ENCODE results near the gene DPM3. TPM values are rescaled to one million over a fixed set of nuclear protein-coding genes. Genes with fewer than 3 reads are reported as not detected.

DPM3 gene
- total RNA-seq, 1 experiment from 2014 or later = 73.5 TPM

- TF ChIP-seq GTF2I (CRISPR knock-in tag; conservative IDR thresholded peaks at IDR 0.05) (no peak), NR2C2 (CRISPR knock-in tag; IDR thresholded peaks at IDR 0.05) (no peak), JAZF1 (CRISPR knock-in tag; IDR thresholded peaks at IDR 0.05) (no peak), GRHL2 (CRISPR knock-in tag; IDR thresholded peaks at IDR 0.05; ENCODE audit: insufficient replicate concordance, severe bottlenecking) (no peak), SMAD4 (CRISPR knock-in tag; IDR thresholded peaks at IDR 0.05) (no peak), RORB (CRISPR knock-in tag; IDR thresholded peaks at IDR 0.05) (no peak), ZNF671 (CRISPR knock-in tag; IDR thresholded peaks at IDR 0.05) (no peak), USF1 (CRISPR knock-in tag; IDR thresholded peaks at IDR 0.05) (peak; percentile 49; the same call in 1 of the 2 replicates), ZNF425 (CRISPR knock-in tag; conservative IDR thresholded peaks at IDR 0.05) (no peak), ZNF281 (CRISPR knock-in tag; IDR thresholded peaks at IDR 0.05) (peak; percentile 30; the same call in 1 of the 2 replicates), MLX (CRISPR knock-in tag; IDR thresholded peaks at IDR 0.05) (no peak), ZSCAN18 (CRISPR knock-in tag; IDR thresholded peaks at IDR 0.05) (no peak), TEAD1 (CRISPR knock-in tag; IDR thresholded peaks at IDR 0.05) (peak; percentile 63; the same call in 1 of the 2 replicates), FOXP1 (CRISPR knock-in tag; IDR thresholded peaks at IDR 0.05; ENCODE audit: borderline replicate concordance) (no peak; the same call in 1 of the 2 replicates), OVOL2 (CRISPR knock-in tag; IDR thresholded peaks at IDR 0.05; ENCODE audit: borderline replicate concordance) (no peak), NR1H2 (CRISPR knock-in tag; IDR thresholded peaks at IDR 0.05) (no peak), MXD4 (CRISPR knock-in tag; IDR thresholded peaks at IDR 0.05; ENCODE audit: borderline replicate concordance) (no peak), NR3C1 (CRISPR knock-in tag; conservative IDR thresholded peaks at IDR 0.05; ENCODE audit: low read depth) (no peak), NFYB (CRISPR knock-in tag; conservative IDR thresholded peaks at IDR 0.05; ENCODE audit: low read depth) (no peak), PRDM15 (CRISPR knock-in tag; IDR thresholded peaks at IDR 0.05) (no peak), NFE2L1 (CRISPR knock-in tag; IDR thresholded peaks at IDR 0.05) (no peak), TEAD4 (CRISPR knock-in tag; IDR thresholded peaks at IDR 0.05) (no peak), CREB1 (CRISPR knock-in tag; IDR thresholded peaks at IDR 0.05) (0 out of 2 replicates have a peak, but pooled peaks have one; percentile 26), CTCF (IDR thresholded peaks at IDR 0.05) (peak; percentile 88)
Measured at GRCh38 chr1:155172732-155173477, 32.6 kb upstream of the DPM3 start, which contains the start of gene KRTCAP2 (continued).

Measured in WTC11 (cell line).